GM19324 (cell line): ENCODE results near the gene LRPAP1.
"Not testable (repeated sequence)": the region's sequence is repeated elsewhere in the genome, so short reads cannot be mapped to it uniquely, and the experiment has no call there.

Experiments used
- ATAC-seq: cut with Tn5 transposase; IDR thresholded peaks from one replicate; pipeline ENCODE4 v1.9.1; 2021; ENCODE audit warnings: mild to moderate bottlenecking, moderate library complexity; ENCODE audit not compliant: unreplicated experiment, low FRiP score

Gene LRPAP1

DNA sequence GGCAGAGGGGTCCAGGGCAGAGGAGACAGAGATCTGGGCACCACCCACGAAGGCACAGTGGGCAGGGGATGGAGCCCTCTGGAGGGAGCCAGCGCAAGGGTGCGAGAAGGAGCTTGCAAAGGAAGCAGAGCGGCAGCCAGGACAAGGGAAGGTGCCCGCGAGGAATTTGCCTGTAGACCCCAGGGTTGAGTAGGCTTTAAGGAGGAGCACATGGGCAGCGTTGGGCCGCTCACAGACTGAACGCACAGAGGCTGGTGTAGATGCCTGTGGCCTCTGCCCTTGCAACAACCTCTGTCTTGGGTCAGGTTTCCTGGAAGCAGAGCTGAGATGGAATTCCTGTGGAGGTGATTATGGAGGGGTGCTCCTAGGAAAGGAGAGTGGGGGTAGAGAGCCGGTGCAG is 3.6 kb upstream of the LRPAP1 start:
- ATAC-seq = not testable (repeated sequence)

DNA sequence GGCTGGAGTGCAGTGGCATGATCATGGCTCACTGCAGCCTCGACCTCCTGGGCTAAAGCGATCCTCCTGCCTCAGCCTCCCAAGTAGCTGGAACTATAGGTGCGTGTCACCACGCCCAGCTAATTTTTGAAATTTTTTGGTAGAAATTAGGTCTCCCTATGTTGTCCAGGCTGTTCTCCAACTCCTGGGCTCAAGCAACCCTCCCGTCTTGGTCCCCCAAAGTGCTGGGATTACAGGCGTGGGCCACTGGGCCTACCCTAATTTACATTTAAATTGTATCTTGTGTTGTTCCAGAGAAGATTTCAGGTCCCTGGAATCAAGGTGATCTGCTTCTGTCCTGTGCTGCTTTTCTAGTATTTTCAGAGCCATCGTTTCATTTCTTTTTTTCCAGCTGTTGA is 1.2 kb upstream of the LRPAP1 start:
- ATAC-seq = no peak

DNA sequence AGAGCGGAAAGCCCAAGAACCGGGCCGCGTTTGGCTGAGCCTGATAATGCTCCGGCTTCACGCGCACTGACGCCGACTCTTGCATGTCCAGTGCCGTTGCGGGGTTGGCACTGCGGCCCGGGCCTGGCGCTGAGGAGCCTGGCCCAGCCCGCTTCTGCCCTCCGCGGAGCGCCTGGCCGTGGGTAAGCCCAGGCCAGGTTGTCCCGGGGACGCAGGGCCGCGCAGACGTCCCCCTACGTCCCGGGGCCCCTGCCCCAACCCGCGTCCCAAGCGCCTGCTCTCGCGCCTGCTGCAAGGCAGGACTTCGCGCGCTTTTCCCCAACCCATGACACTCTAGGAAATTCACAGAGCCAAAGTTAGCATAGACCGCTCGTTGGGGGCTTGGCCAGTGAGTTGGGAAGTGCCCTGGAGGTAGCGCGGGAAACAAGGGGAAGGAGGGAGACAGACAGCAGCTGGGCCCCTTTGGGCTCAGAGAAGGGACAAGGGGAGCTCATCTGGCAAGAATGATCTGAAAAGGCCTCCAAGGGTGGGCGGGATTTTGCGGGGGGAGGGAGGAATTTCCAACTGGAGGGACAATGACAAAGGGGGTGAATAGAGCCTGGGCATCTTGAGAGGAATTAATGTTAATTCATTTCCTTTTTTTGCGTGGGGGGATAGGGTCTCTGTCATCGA is 665 bp upstream of the LRPAP1 start:
- no peak for ATAC-seq

DNA sequence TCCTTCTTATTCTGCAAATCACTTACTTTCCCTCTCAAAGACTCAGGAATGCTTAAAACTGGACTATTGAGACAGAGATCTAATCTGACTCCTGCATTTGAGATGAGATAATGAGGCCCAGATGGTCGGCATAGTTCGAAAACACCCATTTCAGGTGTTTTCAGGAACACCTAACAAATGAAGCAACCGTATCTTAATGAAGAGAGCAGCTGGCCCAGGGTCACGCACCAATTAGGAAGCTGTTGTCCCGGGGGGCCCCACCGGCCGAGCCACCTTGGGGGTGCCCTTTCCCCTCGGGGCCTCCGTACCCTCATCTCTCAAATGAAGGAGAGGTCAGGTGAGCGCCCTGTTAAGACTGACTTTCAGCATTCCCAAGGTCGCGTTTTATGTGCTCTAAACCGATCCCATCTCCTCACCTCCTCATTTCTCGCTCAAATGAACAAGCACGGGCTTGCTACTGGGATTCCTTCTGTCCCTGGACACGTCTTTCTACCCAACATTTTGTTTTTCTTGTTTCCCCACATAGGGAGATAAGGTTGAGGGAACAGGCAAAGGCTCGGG is 824 bp downstream of the LRPAP1 start:
- no peak for ATAC-seq

DNA sequence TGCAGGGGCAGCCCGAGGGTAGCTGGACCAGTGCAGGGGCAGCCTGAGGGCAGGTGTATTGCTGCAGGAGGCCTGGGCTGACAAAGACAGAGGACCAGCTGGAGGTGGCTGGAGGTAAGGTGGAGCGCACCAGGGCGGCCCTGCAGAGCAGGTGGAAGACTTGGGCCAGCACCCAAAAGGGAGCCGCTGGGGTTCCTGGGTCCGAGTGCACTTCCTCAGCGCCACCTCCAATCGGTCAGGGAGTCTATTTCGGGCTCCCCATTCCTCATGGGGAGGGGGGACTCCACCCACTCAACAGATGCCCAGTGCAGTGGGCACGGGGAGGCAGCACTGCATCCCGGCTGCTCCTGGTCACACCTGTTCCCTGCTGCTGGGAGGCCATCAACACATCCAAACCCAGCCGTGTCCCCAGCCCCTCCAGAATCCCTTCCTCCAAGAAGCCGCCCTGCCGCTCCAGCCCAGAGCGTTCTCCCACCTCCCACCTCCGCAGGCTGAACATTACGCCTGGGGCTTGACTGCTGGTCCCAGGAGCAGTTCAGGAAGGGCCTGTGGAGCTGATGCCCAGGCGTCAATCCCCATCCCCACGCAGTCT is 1.5 kb downstream of the LRPAP1 start:
- no peak for ATAC-seq

DNA sequence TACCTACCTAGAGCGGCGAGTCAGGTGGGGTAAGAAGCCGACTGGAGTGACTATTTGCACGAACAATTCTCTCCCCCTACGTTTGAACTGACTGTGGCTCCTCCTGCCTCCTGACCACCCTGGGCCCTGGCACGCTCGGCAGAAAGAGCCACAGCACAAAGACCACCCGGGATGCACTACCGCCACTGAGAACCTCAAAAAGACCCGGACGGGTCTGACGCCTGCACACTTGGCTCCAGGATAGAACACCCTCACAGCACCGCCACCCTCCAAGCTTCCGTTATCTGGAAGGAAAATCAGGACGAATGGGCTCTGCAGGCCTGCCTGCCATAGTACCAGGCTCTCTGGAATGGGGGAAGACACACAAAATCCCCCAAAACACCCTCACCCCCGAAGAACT is 2.2 kb downstream of the LRPAP1 start:
- no peak for ATAC-seq

DNA sequence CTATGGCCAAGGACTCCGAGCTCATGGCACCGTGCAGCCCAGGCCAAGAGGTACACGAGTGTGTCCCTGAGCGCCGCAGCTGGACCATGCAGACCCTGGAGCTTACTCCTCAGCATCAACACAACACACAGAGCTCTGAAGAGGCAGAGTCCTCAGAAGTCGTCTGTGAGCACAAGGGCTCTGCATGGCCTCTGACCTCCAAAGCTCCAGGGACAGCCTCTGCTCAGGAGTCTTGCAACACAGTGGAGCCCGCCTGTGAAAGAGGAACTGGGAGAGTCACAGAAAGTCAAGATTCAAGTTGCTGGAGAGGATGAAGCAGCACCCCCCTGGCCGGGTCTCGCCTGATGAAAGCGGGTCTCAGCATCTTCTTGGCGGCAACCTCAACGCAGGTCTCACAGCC is 2.9 kb downstream of the LRPAP1 start:
- ATAC-seq = no peak

DNA sequence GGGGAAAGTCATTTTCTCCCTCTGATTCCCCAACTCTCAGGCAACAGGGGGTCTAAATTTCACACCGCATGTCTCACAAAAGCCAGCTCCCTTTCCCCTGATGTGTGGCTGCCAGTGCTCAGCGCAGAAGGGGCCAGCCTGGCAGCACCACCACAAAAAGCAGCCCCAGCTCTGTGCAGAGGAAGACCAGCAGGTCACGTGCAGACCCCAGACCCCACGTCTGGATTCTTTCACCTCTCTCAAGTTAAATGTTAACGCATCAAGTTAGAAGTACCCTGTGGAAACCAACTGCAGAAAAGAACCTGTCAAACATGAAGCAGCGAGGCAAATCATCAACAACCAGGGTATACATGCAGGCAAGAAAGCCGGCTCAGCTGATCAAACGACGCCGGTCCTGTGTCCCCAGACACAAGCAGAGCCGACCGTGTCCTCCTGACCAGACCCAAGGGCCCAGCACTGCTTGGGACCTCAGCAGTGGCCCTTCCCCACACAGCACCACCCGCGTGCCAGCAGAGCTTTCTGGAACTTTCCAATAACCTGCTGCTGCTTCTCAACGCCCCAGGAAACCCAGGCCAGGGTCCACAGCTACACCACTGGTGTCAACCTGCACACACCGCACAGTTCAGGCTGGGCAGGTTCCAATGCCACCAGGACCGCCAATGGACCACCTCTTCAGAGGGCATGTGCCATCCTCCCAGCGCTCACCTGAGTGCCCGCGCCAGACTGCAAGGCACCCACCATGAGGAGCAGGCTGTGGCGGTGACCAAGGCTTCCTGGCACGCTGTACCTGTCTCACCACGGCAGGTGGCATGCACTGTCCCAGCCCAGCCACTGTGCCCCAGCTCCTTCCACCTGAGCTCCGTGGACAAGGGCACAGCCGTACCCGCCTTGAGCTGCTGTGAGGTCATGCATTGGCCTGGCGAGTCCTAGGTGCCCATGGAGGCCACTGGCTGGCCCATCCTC is 4.0 kb downstream of the LRPAP1 start:
- ATAC-seq = no peak

DNA sequence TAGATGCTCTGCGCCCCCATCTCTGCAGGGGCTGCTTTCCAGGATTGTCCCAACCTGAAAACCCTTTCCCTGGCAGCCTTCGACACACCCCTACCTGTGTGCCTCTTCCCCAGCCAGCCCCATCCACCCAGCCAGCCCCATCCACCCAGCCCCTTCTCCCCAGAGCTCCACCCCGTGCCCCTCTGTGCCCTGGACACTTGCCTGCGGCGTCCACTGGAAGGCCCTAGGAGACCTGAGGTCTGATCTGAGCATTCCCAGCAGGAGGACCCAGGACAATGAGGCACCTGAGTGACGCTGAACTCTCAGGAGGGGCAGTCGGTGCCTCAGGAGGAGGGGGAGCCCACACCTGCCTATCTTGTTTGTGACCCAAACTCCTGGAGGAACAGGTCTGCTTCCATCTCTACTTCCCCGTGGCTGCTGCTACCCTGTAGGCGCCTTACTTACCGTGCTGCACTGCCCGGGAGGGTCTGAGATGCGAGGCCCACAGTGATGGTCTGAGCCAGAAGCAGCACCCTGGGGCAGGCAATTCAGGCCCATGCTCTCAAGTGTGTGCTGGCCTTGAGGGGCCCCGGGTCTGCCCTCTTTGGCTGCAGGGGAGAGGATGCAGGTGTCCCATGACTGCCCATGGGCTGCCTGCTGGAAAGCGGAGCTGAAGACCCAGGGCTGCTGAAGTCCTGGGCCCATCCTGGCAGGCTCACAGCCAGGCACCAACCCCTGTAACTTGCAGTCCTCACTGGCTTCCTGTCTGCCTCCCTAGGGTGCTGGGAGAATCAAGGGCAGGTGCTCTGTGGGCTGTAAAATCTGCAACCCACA is 4.9 kb downstream of the LRPAP1 start:
- no peak for ATAC-seq

DNA sequence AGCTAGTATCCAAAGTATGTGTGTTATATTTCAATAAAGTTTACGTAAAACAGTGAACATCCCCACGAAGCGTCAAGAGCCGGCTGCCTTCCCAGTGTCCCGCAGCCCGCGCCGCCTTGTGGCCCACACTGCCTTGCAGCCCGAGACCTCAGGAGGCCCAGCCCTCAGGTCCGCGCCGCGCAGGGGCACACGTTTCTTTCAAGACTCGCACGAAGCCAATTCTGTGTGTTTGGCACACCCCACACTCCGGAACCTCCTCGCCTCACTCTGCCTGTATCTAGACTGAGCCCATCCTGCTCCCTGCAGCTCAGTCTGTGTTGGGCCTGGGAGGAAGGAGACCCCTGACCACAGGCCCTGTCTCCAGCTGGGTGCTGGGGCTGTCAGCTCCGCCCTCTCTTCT is 5.8 kb downstream of the LRPAP1 start:
- ATAC-seq = no peak

DNA sequence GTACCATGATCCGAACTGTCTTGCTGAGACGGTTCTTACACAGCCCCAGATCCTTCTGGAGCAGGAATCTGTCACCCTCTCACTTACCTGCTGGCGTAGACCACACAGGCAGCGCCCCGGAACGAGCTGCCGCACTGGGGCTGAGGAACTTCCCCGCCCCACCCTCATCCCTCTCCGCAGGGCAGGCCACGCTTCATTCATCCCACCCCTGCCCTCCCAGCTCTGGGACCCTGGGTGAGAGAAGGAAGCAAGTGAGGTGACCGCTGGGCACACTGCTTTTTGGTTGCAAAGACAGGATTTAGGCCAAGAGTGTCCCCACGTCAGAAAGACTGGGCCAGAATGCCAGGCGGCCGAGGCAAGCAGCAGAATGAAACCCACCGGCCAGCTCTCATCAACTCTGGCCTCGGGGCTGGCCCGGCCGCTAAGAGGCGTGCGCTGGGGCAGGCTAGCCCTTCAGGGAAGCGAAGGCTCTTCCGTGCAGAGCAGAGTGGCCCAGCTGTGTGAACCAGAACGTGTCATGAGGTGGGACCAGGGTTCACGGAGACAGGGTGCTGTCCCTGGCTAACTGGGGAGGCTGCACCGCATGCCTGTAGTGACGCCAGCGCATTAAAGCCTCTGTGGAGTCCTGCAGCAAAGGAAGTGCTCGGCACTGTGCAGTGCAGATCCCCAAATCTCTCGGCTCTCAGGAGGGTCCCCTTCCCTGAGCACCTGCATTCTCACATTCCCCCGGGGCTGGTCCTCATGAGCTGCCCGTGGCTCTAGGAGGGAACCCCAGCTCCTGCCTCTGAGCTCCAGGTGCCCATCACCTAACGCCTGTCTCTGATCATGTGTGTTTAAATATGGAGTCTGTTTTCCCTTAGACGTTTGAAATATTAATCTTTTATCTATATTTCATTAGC is 6.4 kb downstream of the LRPAP1 start:
- no peak for ATAC-seq

DNA sequence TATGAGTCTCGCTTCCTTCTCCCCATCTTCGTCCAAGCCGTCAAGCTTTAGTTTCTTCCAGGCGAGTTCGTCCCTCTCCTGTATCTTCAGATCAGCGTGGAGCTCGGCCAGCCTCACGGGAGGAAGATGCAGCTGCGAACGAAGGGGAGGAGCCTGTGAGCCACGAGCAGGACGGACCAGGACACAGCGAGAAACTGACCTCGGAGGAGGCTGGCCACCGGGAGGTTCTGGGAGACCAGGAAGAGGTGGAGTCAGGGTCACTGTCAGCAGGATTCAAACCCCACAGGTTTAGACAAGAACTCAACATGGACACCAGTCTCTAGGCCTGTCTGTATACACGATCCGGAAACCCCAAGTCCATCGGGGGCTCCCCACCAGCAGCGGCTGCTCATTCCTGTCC is 7.3 kb downstream of the LRPAP1 start:
- ATAC-seq = no peak

DNA sequence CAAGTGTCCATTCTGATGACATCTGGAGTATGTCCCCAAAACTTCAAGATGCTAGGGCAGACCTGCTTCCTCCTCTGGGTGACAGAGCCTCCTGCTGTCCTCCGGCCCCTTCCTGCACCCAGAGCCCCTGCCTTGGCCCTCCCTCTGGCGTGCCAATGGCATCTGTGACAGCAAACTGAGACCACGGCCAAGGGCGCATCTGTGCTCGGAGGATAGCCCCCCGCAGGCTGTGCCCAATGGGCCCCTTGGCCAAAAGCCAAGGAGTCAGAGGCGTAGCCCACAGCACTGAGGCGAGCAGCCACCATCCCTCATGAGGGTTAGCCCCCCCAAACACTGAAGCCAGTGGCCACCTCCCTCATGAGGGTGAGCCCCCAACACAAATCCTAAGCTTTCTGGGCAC is 7.9 kb downstream of the LRPAP1 start:
- ATAC-seq = no peak

DNA sequence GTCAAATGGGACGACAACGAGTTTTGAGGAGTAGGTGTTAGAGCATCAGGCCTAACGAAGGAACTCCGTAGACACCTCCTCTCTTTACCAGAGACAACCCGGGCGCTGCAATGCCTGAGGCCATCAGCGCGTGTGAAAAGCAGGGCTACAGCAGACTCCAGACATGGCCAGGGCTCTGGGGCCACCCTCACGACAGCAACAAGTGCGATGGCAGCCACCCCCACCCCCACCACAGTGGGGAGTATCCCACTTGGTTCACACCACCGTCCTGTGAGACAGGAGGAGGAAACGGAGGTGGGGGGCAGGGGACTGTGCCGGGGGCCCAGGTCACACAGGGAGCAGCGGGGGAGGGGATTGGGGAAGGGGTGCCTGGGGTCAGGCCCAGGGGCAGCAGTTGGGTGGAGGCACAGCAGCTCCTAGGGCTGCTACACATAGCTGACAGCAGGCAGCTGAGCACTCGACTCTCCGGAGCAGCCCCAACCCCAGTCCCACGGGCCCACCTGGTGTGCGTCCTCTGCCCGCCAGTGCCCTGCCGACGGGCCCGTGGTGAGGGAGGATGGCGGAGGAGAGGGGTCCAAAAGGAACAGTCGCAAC is 8.5 kb downstream of the LRPAP1 start:
- no peak for ATAC-seq

DNA sequence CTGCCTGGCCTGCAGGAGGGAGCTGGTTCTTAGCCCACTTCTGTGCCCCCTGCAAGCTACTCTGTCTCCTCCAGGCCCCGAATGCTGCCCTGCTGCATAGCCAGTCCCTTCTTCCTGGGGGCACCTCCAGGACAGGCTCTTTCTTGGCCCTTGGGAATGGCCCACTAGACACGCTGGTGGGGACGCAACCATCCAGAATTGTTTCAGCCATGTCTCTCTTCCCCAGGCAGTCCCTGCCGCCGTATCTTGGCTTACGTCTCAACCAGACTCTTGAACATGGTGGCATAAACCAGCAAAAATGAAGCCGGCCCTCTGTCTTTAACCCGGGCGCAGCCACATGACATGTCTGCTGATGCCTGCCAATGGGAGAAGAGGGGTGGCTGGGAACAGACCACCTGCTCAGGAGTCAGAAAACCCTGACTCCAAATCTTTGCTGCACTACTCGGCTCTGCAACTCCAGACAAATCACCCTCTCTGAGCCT is 9.0 kb downstream of the LRPAP1 start:
- ATAC-seq = no peak

DNA sequence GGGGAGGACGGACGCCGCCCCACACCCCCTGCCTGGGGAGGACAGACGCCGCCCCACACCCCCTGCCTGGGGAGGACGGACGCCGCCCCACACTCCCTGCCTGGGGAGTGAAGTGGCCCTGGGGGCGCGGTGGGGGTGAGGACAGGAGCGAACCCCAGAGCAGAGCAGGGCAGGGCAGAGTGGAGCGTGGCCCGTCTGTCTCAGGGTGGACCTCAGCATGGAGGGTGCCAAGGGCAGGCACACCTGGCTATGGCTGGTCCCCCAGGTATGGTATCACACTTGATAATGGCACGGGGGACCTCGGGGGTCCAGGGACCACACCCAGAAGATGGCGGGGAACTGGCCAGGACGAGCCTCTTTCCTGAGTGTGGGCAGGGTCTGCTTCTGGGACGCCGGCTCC is 9.6 kb downstream of the LRPAP1 start:
- no peak for ATAC-seq

DNA sequence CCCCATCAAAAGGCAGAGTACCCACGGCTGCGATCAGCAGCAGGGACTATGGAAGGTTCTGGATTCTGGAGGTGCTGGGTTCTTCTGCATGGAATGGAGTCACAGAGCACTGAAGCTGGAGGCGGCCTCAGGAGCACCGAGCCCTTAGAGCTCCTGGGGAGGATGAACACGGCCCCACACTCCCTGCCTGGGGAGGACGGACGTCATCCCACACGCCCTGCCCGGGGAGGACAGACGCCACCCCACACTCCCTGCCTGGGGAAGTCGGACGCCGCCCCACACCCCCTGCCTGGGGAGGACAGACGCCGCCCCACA is 9.9 kb downstream of the LRPAP1 start:
- no peak for ATAC-seq

DNA sequence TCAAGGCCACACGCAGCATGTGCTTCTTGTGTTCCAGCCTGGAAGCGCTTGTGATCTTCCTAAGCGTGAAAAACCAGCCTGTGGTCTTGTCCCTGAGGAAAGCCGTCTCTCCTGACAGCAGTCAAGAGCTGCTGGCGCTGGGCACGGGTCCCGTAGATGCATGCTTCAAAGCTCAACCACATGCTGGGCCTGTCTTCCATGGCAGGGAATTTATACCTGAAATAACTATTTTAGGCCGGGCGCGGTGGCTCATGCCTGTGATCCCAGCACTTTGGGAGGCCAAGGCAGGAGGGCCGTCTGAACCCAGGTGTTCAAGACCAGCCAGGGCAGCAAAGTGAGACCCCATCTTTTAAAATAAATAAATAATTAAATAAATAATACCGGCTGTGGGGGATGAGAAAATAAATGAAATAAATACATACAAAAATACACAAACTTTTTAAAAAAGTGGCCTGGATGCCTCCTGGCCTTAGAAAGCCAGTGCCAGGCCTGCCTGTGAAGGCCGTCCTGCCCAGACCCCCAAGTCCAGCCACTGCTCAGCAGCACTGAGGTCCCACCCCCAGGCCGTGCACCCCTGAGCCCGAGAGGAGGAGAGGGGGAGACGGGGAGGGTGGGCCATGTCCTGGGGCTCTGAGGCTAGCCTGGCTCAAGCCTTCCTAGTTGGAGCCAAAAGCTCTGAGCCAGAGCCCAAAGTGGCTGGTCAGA is 10.4 kb downstream of the LRPAP1 start:
- no peak for ATAC-seq
